HG03039 (cell line): ENCODE data around the gene ST8SIA2.

Source experiments
- ATAC-seq: cut with Tn5 transposase; IDR thresholded peaks from one replicate; pipeline ENCODE4 v1.9.1; 2021; ENCODE audit warnings: mild to moderate bottlenecking, moderate library complexity; ENCODE audit not compliant: unreplicated experiment

ST8SIA2 gene

DNA sequence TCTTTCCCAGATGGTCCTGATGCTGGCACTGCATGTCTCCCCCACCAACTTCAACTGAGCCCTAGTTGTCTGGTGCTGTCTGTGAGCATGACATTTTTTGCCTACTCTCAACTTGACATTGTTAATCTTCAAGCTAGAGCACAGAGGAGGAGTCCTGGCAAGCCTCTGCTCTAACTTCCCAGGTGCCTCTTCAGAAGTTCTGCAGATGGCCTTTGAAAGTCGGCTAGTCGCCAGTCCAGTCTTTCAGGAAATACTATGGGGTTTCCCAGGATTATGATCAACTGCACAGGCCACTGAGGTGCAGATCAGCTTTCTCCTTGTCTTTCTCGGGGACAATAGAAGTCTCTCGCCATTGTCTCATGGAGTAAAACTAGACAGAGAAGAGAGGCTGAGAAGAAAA is 86.7 kb downstream of the ST8SIA2 start:
- no peak for ATAC-seq

DNA sequence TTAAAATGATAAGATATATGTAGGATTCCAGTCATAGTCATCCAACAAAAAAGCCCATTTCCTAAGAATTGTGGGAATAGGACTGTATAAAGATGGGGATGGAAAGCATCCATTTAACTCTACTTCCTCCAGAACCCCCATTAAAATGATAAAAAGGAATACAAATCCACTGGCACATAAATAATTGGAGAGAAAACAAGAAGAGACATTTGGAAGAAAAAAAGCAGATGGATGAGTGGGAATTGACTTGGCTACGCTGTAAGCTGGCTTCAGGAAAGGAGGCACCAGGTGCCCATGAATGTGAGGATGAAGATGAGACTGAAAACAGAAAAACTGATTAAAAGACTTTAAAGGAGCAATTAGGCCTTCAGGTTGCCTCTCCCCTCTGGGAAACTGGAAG is 91.8 kb downstream of the ST8SIA2 start:
- ATAC-seq = no peak

DNA sequence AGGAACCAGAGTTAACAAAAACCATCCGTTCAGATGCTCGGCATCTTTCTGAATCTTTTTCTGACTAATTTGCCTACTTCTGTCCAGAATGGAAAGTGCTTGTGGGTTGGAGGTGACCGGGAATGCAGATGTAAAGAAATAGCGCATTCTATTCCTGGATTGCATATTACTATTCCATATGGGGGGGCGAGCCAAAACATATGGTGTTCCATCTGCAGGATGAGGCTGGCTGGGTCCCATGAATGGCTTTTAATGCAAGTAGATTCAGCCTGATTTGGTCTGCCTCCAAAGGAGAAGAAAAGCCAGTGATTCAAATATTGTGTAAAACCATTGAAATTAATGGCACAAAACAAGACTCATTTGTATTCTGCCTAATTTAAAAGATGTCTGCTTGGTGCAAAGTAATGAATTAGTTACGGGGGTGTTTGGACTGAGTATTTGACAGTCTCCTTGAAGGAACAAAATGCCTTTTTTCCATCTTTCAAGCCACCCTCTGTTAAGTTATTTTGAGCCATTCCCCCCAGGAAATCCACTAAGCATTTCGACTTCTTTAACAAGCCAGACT is 99.0 kb downstream of the ST8SIA2 start:
- ATAC-seq = no peak

DNA sequence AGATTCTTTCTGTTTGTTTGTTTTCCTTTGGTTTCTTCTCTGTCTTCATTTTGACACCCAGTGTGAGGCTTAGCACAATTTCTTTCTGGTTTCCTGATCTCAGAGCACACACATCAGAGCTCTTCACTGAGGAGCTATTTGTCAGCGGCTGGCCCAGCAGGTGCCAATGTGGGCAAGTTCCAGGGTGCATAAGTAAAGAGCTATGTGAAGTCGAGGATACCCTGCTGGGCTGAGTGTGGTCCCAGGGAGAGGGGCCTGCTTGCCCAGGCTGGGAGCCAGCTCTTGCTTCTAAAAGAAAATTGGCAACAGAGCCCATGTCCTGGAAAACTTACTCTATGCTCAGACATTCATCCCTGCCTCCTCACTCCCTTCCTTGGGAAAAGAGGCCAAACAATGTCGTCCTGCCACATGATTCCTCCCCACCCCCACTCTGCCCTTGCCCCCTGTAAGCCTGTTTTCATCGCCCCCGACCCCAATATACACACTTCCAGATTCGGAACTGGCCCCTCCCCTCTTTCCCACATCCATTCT is 101.2 kb downstream of the ST8SIA2 start:
- ATAC-seq = no peak

- no peak for ATAC-seq
Observed at GRCh38 chr15:92495446-92495845, 101.8 kb downstream of the ST8SIA2 start.

- ATAC-seq = no peak
Observed at GRCh38 chr15:92499731-92500530, 106.2 kb downstream of the ST8SIA2 start.

- no peak for ATAC-seq
Observed at GRCh38 chr15:92502336-92502735, 108.7 kb downstream of the ST8SIA2 start.

DNA sequence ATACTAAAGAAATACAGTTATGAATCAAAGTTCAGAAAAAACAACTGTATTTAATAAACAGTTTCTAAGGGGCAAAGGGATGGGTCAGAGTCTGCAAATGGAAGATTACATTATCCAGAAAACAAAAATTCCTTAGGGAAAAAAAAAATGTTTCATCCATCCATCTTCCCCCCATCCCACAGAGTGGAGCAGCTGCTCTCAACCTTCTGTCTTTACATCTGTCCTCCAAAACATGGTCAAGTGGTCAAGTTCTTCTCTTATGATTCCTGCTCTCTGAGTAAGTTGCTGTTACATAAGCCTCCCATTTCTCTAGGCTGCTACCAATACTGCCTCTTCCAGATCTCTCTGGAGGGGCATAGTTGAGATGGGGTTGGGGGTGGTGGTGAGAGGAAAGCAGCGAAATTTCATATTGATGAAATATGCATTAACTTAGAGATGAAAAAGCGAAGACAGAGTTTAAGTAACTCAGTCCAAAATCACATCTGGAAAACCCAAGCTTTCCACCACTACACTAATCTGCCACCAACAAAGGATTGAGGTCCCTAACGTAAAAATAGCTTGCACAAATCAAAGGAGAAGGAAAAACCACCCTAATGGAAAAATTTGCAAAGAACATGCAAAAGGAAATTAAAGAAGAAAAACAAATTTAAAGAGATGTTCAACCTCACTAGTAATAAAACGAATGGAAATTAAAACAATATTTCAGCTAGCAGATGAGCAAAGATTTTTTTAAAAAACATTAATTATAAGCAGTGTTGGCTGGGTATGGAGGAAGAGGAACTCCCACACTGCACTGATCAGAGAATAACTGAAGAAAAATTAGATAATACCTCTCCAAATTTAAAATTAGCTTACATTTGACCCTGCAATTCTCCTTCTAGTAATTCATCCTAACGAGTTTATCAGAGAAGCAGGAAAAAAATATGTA is 109.5 kb downstream of the ST8SIA2 start:
- ATAC-seq = no peak

GRCh38 chr15:92503889-92504288 is 110.2 kb downstream of the ST8SIA2 start:
- ATAC-seq = no peak

- ATAC-seq = no peak
Observed at GRCh38 chr15:92505611-92506010, 111.9 kb downstream of the ST8SIA2 start.

GRCh38 chr15:92506506-92506905 is 112.8 kb downstream of the ST8SIA2 start:
- ATAC-seq = no peak

- no peak for ATAC-seq
Observed at GRCh38 chr15:92510163-92510882, 116.6 kb downstream of the ST8SIA2 start.
